Endothelial cell of umbilical vein (primary cell): ENCODE data around the gene CBX5. TPM values are rescaled to one million over a fixed set of nuclear protein-coding genes. Genes with fewer than 3 reads are reported as not detected.

Experiments
- BruUV-seq: library from RNA; stranded (reverse); fragments of 400-500 nt; replicated peaks from 2 replicates; lab custom pipeline; 2021; lab: Mats Ljungman, UMichigan
- CTCF ChIA-PET: fragments of 300-600, 350-600 bp; sonication (Branson Sonifier 250); formaldehyde crosslinking; loops from one replicate; lab custom pipeline; 2021; ENCODE audit warnings: antibody characterized with exemption, inconsistent platforms; lab: Charles Lee
- POLR2A ChIA-PET: fragments of 300-600, 350-600 bp; sonication (Branson Sonifier 250); formaldehyde crosslinking; loops from one replicate; lab custom pipeline; 2021; ENCODE audit warnings: antibody characterized with exemption, inconsistent platforms; lab: Charles Lee
- DNase-seq: peaks from one replicate; pipeline ENCODE4 v3.0.0-alpha.2; 2011; ENCODE audit warnings: low read depth, low spot score
- FAIRE-seq: peaks from 2 replicates; lab custom pipeline; 2011; peaks lifted over from hg19 to GRCh38; lab: Jason Lieb, UNC
- H2AFZ ChIP-seq: 2 replicates; pipeline ENCODE4 v1.6.0; 2012; ENCODE audit warnings: low read depth, low read length, control low read depth, inconsistent platforms
- H3K27ac ChIP-seq: 2 replicates; pipeline ENCODE4 v1.5.1; 2011; ENCODE audit warnings: low read depth, mild to moderate bottlenecking, control low read depth, low read length, moderate library complexity; ENCODE audit not compliant: insufficient read depth
- H3K27me3 ChIP-seq, 2 experiments: 2 replicates each; pipeline versions ENCODE4 v1.6.0 to v1.6.1; 2011; ENCODE audit warnings: low read length in 2 of 2, mixed read lengths in 1 of 2; ENCODE audit not compliant: control insufficient read depth in 2 of 2, insufficient read depth in 2 of 2
- H3K36me3 ChIP-seq, 2 experiments: 2 replicates in 1 of 2; 3 replicates in 1 of 2; pipeline ENCODE4 v1.5.1; 2011; ENCODE audit warnings: low read length in 2 of 2, mild to moderate bottlenecking in 1 of 2, moderate library complexity in 1 of 2; ENCODE audit not compliant: control insufficient read depth in 2 of 2, insufficient read depth in 2 of 2; ENCODE audit errors: extremely low read depth in 1 of 2
- H3K4me1 ChIP-seq: 3 replicates; pipeline ENCODE4 v1.5.1; 2011; ENCODE audit warnings: mild to moderate bottlenecking, low read length; ENCODE audit not compliant: control insufficient read depth, insufficient read depth; ENCODE audit errors: extremely low read depth
- H3K4me2 ChIP-seq: 2 replicates; pipeline ENCODE4 v1.6.1; 2011; ENCODE audit warnings: low read length, control low read depth, mixed read lengths; ENCODE audit not compliant: insufficient read depth
- H3K4me3 ChIP-seq, 3 experiments: fragments of 200-600 bp in 1 of 3; sonication (generic), shearing (Covaris generic) in 1 of 3; replicated peaks in 1 of 3; 2 replicates each; pipeline ENCODE4 v1.5.1; 2011 to 2016; ENCODE audit warnings: control low read depth in 3 of 3, low read length in 3 of 3, mild to moderate bottlenecking in 2 of 3, inconsistent platforms in 1 of 3, low read depth in 1 of 3, moderate library complexity in 1 of 3; ENCODE audit not compliant: insufficient read depth in 1 of 3
- H3K79me2 ChIP-seq: 2 replicates; pipeline ENCODE4 v1.6.0; 2012; ENCODE audit warnings: low read length, inconsistent platforms; ENCODE audit not compliant: control insufficient read depth, insufficient read depth
- H3K9ac ChIP-seq: replicated peaks from 2 replicates; pipeline ENCODE3; 2011; ENCODE audit warnings: low read length, control low read depth; ENCODE audit not compliant: insufficient read depth; ENCODE audit errors: extremely low read depth
- H3K9me1 ChIP-seq: replicated peaks from 3 replicates; pipeline ENCODE4 v1.6.0; 2011; ENCODE audit warnings: mild to moderate bottlenecking, low read length; ENCODE audit not compliant: control insufficient read depth, insufficient read depth; ENCODE audit errors: extremely low read depth
- H3K9me3 ChIP-seq: replicated peaks from 2 replicates; pipeline ENCODE4 v1.5.1; 2012; ENCODE audit warnings: low read length, inconsistent platforms; ENCODE audit not compliant: control insufficient read depth, insufficient read depth
- H4K20me1 ChIP-seq: replicated peaks from 2 replicates; pipeline ENCODE3; 2011; ENCODE audit warnings: mild to moderate bottlenecking, low read length; ENCODE audit not compliant: control insufficient read depth, insufficient read depth; ENCODE audit errors: extremely low read depth
- EZH2 ChIP-seq: IDR thresholded peaks from 2 replicates; pipeline ENCODE4 v1.6.1; 2012; ENCODE audit warnings: borderline replicate concordance, low read depth, mild to moderate bottlenecking, moderate library complexity, low read length, inconsistent platforms; ENCODE audit not compliant: severe bottlenecking
- FOS ChIP-seq: IDR thresholded peaks from 2 replicates; pipeline ENCODE4 v1.6.1; 2011; ENCODE audit warnings: mild to moderate bottlenecking, low read length, moderate library complexity, borderline replicate concordance; ENCODE audit not compliant: insufficient read depth
- GATA2 ChIP-seq: IDR thresholded peaks from 2 replicates; pipeline ENCODE4 v1.7.0; 2011; ENCODE audit warnings: low read depth, mild to moderate bottlenecking, moderate library complexity, mixed read lengths, low read length; ENCODE audit not compliant: insufficient read length, insufficient read depth
- JUN ChIP-seq: IDR thresholded peaks from 2 replicates; pipeline ENCODE4 v1.6.1; 2011; ENCODE audit warnings: borderline replicate concordance, low read depth; ENCODE audit not compliant: insufficient read length, insufficient read depth
- MAX ChIP-seq: IDR thresholded peaks from 2 replicates; pipeline ENCODE4 v1.6.1; 2011; ENCODE audit not compliant: insufficient read depth, insufficient read length
- MYC ChIP-seq: IDR thresholded peaks from one replicate; pipeline ENCODE4 v1.6.1; 2011; ENCODE audit warnings: mild to moderate bottlenecking, low read depth, low read length
- POLR2A ChIP-seq: IDR thresholded peaks from 2 replicates; pipeline ENCODE4 v1.6.1; 2012; ENCODE audit warnings: low read depth, mild to moderate bottlenecking, control low read depth, low read length
- POLR2AphosphoS5 ChIP-seq: IDR thresholded peaks from 2 replicates; pipeline ENCODE4 v1.6.1; 2012; ENCODE audit warnings: low read depth, mild to moderate bottlenecking, control low read depth, low read length, moderate library complexity; ENCODE audit not compliant: insufficient read depth
- dilution Hi-C: fragments of 300-500 bp; cut with MboI; formaldehyde crosslinking; loops from one replicate; pipeline ENCODE4 v1.15.0; 2019; ENCODE audit warnings: low sequenced_read_pairs; ENCODE audit not compliant: extremely low pct_ligation_motif_present
- intact Hi-C: fragments of 100-400 bp; cut with micrococcal nuclease; formaldehyde crosslinking; loops from one replicate; pipeline ENCODE4 v1.10.0; 2022
- polyA plus RNA-seq, 4 experiments: library from polyadenylated mRNA; depleted of rRNA in 3 of 4; stranded (reverse) in 3 of 4; unstranded in 1 of 4; fragments of >200 nt; gene quantifications; 2 replicates each; pipeline versions ENCODE4 v1.2.1 to v1.2.3, GENCODE V29; 2011 to 2012; ENCODE audit warnings: missing spikeins in 1 of 4
- total RNA-seq: library from RNA; stranded (reverse); gene quantifications from 2 replicates; pipeline ENCODE4 v1.2.3, GENCODE V29; 2021
- TF ChIP-seq, protein P1 (sequence below), 2 donors: IDR thresholded peaks; 1 replicate in 1 of 2; 2 replicates in 1 of 2; pipeline ENCODE4 v1.5.1; 2011; ENCODE audit warnings: low read length in 2 of 2, mild to moderate bottlenecking in 2 of 2, moderate library complexity in 2 of 2, control low read depth in 1 of 2, inconsistent platforms in 1 of 2, low read depth in 1 of 2; ENCODE audit not compliant: insufficient read depth in 1 of 2; ENCODE audit errors: extremely low read depth in 1 of 2

The CBX5 gene
- total and polyA plus RNA-seq, 2 donors (not counting 3 experiments of a cell fraction or from before 2014, with no cell fraction given), result 22.8 to 111 TPM

- dilution Hi-C loops (no loop called here), intact Hi-C loops (loop anchor here (1.0 to 2.0 kb wide), 2 partner anchors 66 to 74 kb away; no protein-coding TSS in a partner anchor)
- Histone ChIP-seq H4K20me1 (no peaks in the 10 kb centered on the region), H3K4me2 (no peak overlapping the region), H3K79me2 (no peaks in the 10 kb centered on the region), H3K9me1 (no peaks in the 10 kb centered on the region), H3K9me3 (no peaks in the 10 kb centered on the region), H3K4me1 (no peaks in the 10 kb centered on the region), H3K36me3 (no peaks in the 10 kb centered on the region), H3K4me3 (no peak overlapping the region), H3K27me3 (peaks cover 4 to 6% of the 10 kb centered on the region in 2 experiments), H3K27ac (no peak overlapping the region), H2AFZ (no peak overlapping the region), H3K9ac (no peak overlapping the region)
- BruUV-seq, result no TSS peak
- FAIRE-seq, result peak; percentile 67
- TF ChIP-seq GATA2, result no peak
- TF ChIP-seq, protein P1, sequence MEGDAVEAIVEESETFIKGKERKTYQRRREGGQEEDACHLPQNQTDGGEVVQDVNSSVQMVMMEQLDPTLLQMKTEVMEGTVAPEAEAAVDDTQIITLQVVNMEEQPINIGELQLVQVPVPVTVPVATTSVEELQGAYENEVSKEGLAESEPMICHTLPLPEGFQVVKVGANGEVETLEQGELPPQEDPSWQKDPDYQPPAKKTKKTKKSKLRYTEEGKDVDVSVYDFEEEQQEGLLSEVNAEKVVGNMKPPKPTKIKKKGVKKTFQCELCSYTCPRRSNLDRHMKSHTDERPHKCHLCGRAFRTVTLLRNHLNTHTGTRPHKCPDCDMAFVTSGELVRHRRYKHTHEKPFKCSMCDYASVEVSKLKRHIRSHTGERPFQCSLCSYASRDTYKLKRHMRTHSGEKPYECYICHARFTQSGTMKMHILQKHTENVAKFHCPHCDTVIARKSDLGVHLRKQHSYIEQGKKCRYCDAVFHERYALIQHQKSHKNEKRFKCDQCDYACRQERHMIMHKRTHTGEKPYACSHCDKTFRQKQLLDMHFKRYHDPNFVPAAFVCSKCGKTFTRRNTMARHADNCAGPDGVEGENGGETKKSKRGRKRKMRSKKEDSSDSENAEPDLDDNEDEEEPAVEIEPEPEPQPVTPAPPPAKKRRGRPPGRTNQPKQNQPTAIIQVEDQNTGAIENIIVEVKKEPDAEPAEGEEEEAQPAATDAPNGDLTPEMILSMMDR (IDR thresholded peaks at IDR 0.05; ENCODE audit: extremely low read depth in 1 of 2, insufficient read depth in 1 of 2, low read depth in 1 of 2, low read length in 2 of 2), result peak; percentile 71 to 74
- POLR2A ChIA-PET, result interaction anchor here (0.7 kb wide), 1 partner anchor 76 kb away, joined by 6 read pairs; no protein-coding TSS in a partner anchor
- peak; percentile 53 for DNase-seq
- CTCF ChIA-PET, result interaction anchor here (0.8 to 5.1 kb wide), 14 partner anchors 14 to 145 kb away, joined by 3 to 32 read pairs (median 6); partner anchors contain the start of gene COPZ1
These were observed 14.4 kb upstream of the CBX5 start for GRCh38 chr12:54294152-54294952.

GRCh38 chr12:54292931-54293241, 13.0 kb upstream of the CBX5 start:
- H3K9me1 ChIP-seq, result no peaks in the 10 kb centered on the region
- H3K27me3 ChIP-seq, result no peaks in the 10 kb centered on the region
- H3K27ac ChIP-seq, result no peak overlapping the region
- no TSS peak for BruUV-seq
- no peak overlapping the region for H3K4me3 ChIP-seq
- FAIRE-seq (no peak), DNase-seq (no peak)
- H4K20me1 ChIP-seq, result no peaks in the 10 kb centered on the region
- no peak overlapping the region for H3K4me2 ChIP-seq
- CTCF ChIA-PET, result interaction anchor here (0.7 to 5.1 kb wide), 13 partner anchors 20 to 146 kb away, joined by 3 to 34 read pairs (median 6); partner anchors contain the start of gene COPZ1
- POLR2A ChIA-PET, result interaction anchor here (0.6 to 5.8 kb wide), 2 partner anchors 13 to 39 kb away, joined by 4 to 22 read pairs; partner anchors contain the start of genes CBX5 and HNRNPA1
- intact Hi-C loops (no loop called here), dilution Hi-C loops (no loop called here)
- TF ChIP-seq GATA2 (no peak), MAX (no peak), JUN (no peak), MYC (no peak), EZH2 (no peak), FOS (no peak), POLR2AphosphoS5 (no peak), POLR2A (no peak)
- TF ChIP-seq, protein P1 (IDR thresholded peaks at IDR 0.05; ENCODE audit: extremely low read depth in 1 of 2, insufficient read depth in 1 of 2, low read depth in 1 of 2, low read length in 2 of 2), result no peak
- H2AFZ ChIP-seq, result no peak overlapping the region
- H3K36me3 ChIP-seq, result no peaks in the 10 kb centered on the region
- H3K79me2 ChIP-seq, result no peaks in the 10 kb centered on the region
- no peaks in the 10 kb centered on the region for H3K4me1 ChIP-seq
- H3K9me3 ChIP-seq, result no peaks in the 10 kb centered on the region
- H3K9ac ChIP-seq, result no peak overlapping the region
